HL-60 (cell line): ENCODE measurements around the gene CAPN9.

Experiments used
- CTCF ChIP-seq: IDR thresholded peaks from one replicate; pipeline ENCODE4 v1.5.1; 2011; ENCODE audit warnings: low read length, control low read depth, inconsistent platforms; ENCODE audit not compliant: insufficient read depth
- GABPA ChIP-seq: IDR thresholded peaks from 2 replicates; pipeline ENCODE4 v1.6.1; 2012; ENCODE audit warnings: low read depth
- POLR2AphosphoS5 ChIP-seq: IDR thresholded peaks from 2 replicates; pipeline ENCODE4 v1.6.1; 2012; ENCODE audit warnings: low read depth

- TF ChIP-seq GABPA, result no peak
- TF ChIP-seq CTCF, result no peak
- no peak for TF ChIP-seq POLR2AphosphoS5
These were observed 24.7 kb downstream of the CAPN9 start for GRCh38 chr1:230771773-230772354.
